Bronchial smooth muscle cell (primary cell): Measurements from ENCODE around the gene PSMG3. TPM values are rescaled to one million over a fixed set of nuclear protein-coding genes. Genes with fewer than 3 reads are reported as not detected.

Experiments used
- total RNA-seq: library from RNA; depleted of rRNA; stranded (reverse); fragments of >200 nt; gene quantifications from 2 replicates; pipeline ENCODE4 v1.2.1, GENCODE V29; 2014

The PSMG3 gene
- total RNA-seq = 22.7 and 23.6 TPM in 2 replicates

DNA sequence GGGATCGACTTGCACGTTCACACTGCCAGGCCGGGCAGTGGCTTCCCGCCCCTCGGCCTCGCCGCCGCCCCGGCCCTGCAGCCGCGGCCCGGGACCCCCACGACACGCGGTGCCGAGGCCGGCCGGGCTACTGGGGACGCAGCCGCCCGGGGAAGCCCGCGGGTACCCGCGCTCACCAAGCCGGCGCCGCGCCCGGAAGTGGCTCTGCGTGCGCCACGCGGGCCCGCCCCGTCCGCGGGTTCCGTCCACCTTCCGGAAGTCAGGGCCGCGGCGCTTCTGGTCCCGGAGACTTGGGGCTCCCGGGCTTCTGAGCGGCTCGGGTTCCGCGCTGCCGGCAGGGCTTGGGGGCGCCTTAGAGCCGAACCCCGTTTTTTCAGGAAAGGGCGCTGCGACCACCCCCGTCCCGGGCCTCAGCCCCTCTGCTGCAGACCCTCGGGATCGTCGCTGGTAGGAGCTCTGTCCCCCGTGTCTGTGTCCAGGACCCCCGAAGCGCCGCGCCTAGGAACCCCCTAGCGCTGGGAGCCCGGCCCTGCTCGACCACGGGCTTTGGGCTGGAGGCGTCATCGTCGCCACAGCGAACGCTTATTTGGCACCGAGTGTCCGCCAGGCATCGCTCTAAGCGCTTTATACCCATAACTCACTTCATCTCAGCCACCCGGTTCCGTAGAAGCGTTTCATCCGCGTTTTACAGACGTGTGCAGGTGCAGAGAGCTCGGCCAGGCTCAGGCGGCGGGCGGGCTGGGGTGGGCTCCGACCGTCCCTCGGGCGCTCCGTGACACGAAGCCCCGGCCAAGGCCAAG is at the start of gene PSMG3:
Gene PSMG3, minus strand, starts transcription at position 200 of the 800 bp plus-strand sequence. CDS start 693 bp downstream, outside the sequence.

DNA sequence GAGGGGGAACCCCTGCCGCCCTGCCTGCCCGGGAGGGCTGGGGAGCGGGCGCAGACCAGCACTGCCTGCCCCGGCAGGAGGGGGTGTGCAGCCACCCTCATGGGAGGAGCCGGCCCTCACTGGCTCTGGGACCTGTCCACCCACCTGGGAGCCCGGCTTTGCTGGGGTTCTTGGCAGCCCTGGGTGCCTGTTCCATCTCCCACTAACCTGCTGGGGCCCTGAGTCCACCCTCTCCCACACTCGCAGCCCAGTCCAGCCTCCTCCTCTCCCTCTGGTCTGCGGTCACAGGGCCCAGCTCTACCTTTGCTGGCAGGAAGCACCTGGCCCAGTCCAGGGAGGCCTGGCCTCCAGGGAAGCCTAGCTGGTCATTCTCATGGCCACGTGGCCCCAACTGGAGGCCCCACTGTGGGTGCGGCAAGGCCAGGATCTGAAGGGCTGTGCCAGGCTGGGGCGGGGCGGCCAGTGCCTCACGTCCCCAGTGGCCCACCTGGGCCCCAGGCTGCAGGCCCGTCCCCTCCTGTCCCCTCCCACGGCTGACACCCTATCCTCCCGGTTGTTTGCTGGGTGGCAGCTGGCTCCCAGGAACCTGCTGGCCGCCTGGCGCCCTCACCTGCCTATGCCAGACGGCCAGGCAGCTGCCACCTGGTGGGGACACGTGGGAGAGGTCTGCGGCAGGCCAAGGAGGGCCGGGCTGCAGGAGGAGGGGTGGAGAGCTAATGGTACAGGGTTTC is 13.9 kb downstream of the PSMG3 start, which contains the start of gene TMEM184A:
Gene TMEM184A, minus strand, starts transcription at position 393 of the 731 bp plus-strand sequence. CDS start 721 bp downstream, outside the sequence.

Other genes starting within 250 kb of the PSMG3 start
- 17.2 and 18.1 TPM in 2 replicates for gene MICALL2, start 110.6 kb downstream of the PSMG3 start, total RNA-seq
- 28.2 and 28.5 TPM in 2 replicates for gene INTS1, start 65.6 kb downstream of the PSMG3 start, total RNA-seq
- gene MAFK, start 39.3 kb downstream of the PSMG3 start, total RNA-seq = 11.2 and 12.5 TPM in 2 replicates
- gene TMEM184A, start 13.8 kb downstream of the PSMG3 start, total RNA-seq = under 0.01 and 0.09 TPM in 2 replicates
- gene ELFN1, start 100.2 kb upstream of the PSMG3 start, total RNA-seq = 1.5 and 3.0 TPM in 2 replicates